Stimulated activated CD4-positive, alpha-beta T cell treated with anti-CD3 and anti-CD28 coated beads, TNF-alpha, amount 100 ng/mL, for 48 hours (primary cell): ENCODE results near the gene FAT1.

Source experiments
- DNase-seq, 3 donors: peaks; one replicate each; pipeline ENCODE4 v3.0.0-alpha.2; 2020; ENCODE audit warnings: low read depth in 3 of 3

The FAT1 gene

DNA sequence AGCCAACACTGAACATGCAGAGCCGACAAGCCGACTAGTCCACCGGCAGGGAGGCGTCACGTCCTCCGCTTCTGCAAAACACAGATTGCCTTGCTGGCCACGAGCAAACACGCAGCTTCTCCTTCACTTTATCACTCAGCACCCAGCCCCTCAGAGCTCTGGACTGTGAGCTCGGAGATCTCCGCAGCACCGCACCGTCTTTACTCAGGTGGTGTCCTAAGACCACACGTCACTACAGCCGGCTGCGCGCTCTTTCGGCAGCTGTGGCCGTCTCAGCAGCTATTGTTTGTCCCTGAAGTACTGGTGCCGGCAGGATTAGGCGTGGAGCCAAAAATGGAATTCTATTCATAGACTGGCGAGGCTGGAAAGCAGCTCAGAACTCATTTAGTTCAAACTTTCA is 72.0 kb downstream of the FAT1 start:
- DNase-seq = no peak

GRCh38 chr4:186651181-186651603 is 72.5 kb downstream of the FAT1 start:
- no peak for DNase-seq

- DNase-seq = no peak
Measured at GRCh38 chr4:186650401-186651180, 73.1 kb downstream of the FAT1 start.

GRCh38 chr4:186647821-186648220 is 75.8 kb downstream of the FAT1 start:
- DNase-seq = no peak

- no peak for DNase-seq
Measured at GRCh38 chr4:186644737-186645261, 78.9 kb downstream of the FAT1 start.

DNA sequence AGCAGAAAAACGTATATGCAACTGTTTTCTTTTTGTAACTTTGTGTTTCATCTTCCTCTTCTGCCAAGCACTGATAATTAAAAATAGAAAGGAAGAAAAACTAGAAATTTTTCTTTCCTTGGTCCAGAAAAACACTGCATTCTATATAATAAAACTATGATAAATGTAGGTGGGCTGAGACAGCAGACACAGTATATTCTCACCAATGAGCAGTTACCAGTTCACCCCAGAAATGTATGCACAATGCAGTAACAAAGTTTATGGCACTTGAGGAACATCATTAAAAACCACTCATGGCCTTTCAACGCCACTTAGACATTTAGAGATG is 79.4 kb downstream of the FAT1 start:
- DNase-seq = no peak

DNA sequence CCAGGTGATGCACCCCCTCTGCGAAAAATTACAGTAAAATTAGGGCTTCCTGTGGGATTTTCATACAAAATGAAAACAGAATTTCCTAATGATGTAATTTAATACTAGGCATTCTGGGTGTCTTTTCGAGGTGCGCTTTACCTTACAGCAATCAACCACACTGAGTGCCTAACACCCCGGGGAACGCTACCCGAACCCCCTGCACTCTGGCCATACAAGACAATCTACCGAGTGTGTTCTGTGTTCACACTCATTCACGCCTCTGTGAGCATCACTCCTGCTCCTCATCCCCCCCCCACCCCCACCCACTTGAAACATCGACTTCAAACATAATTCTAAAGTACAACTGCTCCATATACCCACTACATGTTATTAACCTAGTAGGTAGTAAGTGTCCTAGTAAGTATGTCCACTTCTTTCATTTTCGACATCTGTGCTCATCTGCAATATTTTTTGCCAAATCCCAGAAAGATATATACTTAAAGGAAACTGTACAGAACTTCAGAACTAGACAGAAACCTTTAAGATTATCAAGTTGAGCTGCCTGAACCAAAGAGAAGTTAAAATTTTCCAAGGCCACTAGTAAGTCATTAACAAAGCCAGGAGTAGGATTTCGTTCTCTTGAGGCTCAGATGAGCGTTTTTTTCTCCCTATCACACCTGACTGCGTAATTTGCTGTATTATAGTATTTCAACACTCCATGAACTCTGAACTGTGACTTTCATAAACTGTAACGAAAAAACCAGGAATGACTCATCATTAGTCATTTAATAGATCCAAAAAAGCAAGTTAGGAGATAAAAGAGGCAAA is 80.0 kb downstream of the FAT1 start:
- no peak for DNase-seq

DNA sequence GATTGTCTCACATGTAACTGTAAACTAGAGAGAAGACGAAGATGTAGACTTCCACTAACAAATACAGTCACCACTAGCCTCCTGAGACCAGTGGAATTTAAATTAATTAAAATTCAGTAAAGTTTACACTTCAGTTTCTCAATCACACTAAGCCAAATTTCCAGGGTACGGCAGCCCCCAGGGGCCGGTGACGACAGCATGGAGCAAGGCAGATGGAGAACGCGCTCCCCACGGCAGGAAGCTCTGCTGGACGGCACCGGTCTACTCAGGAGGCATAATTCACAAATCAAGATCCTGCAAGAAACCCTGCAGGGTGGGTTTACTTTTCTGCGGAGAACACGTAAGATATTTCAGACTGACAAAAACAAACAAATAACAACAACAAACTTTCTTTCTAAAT is 80.7 kb downstream of the FAT1 start:
- no peak for DNase-seq

DNA sequence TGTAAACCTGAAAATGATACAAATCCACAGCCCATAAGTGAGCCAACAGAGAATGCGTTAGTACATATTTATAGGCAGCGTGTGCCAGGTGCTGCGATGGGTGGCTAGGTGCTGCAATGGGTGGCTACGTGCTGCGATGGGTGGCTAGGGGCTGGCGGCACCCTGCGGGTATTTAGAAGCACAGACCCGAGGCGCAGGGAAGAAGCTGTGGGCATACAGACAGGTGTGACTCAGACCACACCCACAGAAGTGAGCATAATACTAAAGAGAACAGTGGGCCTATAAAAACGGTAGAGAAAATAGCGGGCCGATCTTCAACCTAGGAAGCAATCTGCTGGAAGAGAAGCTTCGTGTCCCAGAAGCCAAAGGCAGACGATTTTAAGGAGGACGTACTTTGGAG is 81.1 kb downstream of the FAT1 start:
- DNase-seq = no peak

- no peak for DNase-seq
Measured at GRCh38 chr4:186634591-186635128, 89.0 kb downstream of the FAT1 start.

DNA sequence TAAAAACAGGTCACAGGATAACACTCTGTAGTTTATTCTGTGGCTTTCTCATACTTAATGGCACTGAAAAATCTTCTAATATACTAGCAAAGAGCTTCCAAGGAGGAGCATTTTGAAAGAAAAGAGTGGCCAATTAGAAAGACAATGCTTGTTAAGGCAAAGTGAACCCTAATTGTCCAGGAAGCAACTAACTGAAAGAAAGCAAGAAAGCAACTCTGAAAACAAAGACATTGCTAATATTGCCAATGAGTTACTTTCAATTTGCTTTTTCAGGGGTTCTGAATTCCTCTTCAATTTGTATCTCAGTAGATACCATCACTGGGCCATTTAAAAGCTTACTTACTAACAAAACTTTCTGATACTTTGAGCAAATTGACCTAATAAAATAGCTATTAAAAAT is 89.8 kb downstream of the FAT1 start:
- DNase-seq = no peak

GRCh38 chr4:186630128-186630527 is 93.5 kb downstream of the FAT1 start:
- no peak for DNase-seq

GRCh38 chr4:186628058-186628711 is 95.5 kb downstream of the FAT1 start:
- peak in 1 of 3 donors; percentile 0 for DNase-seq

DNA sequence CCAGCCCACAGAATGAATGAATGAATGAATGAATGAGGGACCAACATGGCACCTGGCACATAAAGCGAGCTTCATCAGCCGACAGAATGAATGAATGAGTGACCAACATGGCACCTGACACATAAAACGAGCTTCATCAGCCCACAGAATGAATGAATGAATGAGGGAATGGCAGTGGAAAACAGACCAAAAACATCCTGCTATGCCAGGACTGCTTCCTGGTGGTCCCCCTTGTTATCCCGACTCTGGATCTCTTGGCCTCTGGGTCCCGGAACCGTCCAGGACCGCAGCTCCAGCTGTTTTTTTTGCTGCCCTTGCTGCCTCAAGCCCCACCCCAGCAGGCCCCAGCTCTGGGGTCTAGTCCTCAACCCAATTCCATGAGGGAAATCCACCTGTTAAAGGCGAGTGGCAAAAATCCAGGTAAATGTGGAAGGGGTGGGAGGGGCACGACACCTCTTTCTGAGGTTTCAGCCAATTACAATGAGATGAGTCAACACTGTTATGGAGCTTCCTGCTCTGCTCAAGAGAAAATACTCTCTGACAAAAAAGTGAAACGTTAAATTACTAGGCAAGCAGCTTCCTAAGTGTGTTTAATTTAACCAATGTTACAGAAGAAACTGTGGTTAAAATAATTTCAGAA is 96.3 kb downstream of the FAT1 start:
- no peak for DNase-seq

GRCh38 chr4:186624951-186625350 is 98.7 kb downstream of the FAT1 start:
- DNase-seq = no peak

DNA sequence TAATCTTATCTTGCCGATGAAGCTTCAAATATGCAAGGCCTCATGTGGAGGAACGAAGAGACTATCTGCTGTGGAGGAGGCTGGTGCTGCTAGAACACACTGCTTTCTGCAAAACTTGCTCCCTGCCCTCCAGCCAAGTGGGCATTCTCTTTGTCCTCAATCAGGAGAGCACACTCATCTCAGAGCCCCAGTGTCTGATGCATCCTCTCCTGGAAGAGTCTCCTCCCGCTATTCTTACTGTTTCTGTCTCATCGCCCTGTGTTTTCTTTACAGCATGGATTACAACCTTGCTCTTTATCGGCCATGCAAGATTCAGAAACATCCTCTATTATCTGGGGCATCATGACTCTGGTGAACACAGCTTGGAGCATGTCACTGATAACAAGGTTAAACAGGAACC is 100.1 kb downstream of the FAT1 start:
- DNase-seq = no peak

DNA sequence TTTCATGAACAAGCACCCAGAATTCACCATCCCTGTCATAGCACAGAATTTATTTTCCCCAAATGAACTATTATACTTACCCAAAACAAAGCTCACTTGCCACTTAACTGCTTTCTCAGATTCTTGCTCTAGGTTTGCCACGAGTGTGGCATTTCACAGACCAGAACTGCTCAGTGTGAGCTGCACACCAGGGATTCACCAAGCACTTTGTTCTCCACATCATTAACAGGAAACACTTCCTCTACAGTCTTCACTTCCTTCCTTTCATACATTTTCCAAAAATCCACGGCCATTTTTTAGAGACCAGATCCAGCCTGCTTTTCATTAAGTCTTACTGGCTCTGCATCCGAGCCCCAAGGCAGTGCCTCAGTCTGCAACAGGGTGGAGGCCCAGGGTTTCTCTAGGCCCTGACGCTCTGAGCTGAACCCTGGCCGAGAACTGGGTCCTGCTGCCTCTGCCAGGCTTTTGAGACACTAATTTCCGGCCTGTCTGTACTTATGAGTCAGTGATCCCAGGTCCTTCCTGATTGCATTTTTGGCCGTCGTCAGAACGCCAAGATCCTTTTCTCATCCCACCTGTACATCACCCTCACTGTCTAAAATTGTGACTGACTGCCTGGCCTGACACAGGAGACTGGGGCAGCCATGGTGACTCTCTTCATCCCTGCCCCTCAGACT is 100.7 kb downstream of the FAT1 start:
- DNase-seq = no peak

DNA sequence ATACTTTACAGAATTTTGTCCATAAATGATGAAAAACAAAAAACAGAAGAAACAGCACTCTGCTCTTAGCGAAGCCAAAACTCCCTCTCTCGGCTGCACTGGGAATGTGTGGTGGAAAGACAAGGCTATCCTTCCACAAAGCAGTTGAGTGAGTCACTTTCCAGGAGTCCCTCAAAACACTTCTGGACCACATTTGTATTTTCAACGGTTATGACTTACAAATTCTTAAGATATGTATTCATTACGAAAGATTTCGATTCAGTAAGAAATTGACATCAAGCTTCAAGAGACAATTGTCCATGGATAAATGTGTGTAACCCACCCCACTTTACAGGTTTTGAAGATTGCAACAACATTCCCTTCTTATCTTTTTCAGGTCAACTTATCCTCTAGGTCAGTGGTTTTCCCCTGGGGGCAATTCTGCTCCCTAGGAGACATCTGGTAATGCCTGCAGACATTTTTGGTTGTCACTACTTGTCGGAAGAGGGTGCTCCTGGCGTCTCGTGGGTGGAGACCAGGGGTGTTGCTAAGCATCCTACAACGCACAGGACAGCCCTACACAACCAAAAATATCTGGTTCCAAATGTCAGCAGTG is 101.6 kb downstream of the FAT1 start:
- DNase-seq = no peak

DNA sequence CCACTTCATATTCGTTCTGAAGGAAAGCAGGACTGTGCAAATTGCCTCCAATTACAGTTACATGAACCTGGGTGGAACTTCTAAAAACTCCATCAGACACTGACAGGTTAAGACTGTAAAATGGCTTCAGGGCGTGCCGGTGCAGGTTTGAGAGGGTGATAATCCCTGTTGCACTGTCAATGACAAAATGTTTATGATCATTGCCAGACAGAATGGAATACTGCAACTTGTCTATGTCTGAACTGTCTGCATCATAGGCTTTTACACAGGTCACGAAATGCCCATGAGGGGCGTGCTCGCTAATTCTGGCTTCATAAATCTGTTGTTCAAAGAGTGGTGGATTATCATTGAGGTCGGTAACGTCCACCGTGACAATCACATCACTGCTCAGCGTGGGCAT is 104.6 kb downstream of the FAT1 start:
- DNase-seq = no peak

- no peak for DNase-seq
Measured at GRCh38 chr4:186617921-186618320, 105.7 kb downstream of the FAT1 start.

- DNase-seq = no peak
Measured at GRCh38 chr4:186607490-186607889, 116.2 kb downstream of the FAT1 start.
